OCI-LY3 (cell line): Measurements from ENCODE around the gene TANGO2.

Source experiments
- EZH2phosphoT487 ChIP-seq: fragments of 200-600 bp; shearing (Covaris generic); IDR thresholded peaks from 2 replicates; pipeline ENCODE4 v1.6.1; 2018; ENCODE audit warnings: antibody characterized with exemption, mixed run types, low read depth
- TF ChIP-seq, protein P1 (sequence below): fragments of 200-600, 300-600 bp; sonication (generic); IDR thresholded peaks from 2 replicates; pipeline ENCODE4 v1.5.1; 2014; ENCODE audit warnings: antibody characterized with exemption, low read length, low read depth

DNA sequence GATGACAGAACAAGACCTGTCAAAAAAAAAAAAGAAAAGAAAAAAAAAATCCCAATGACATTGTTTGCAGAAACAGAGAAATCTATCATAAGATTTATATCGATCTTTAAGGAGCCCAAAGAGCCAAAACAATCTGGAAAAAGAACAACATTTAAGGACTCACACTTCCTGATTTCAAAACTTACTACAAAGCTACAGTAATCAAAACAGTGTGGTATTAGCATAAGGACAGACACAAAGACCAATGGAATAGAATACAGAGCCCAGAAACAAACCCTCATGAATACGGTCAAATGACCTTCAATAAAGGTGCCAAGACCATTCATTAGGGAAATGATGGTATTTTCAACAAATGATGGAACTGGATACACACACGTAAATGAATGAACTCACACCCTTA, 16.4 kb upstream of the TANGO2 start:
- TF ChIP-seq, protein P1, sequence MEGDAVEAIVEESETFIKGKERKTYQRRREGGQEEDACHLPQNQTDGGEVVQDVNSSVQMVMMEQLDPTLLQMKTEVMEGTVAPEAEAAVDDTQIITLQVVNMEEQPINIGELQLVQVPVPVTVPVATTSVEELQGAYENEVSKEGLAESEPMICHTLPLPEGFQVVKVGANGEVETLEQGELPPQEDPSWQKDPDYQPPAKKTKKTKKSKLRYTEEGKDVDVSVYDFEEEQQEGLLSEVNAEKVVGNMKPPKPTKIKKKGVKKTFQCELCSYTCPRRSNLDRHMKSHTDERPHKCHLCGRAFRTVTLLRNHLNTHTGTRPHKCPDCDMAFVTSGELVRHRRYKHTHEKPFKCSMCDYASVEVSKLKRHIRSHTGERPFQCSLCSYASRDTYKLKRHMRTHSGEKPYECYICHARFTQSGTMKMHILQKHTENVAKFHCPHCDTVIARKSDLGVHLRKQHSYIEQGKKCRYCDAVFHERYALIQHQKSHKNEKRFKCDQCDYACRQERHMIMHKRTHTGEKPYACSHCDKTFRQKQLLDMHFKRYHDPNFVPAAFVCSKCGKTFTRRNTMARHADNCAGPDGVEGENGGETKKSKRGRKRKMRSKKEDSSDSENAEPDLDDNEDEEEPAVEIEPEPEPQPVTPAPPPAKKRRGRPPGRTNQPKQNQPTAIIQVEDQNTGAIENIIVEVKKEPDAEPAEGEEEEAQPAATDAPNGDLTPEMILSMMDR: no peak
- TF ChIP-seq EZH2phosphoT487: no peak
